ENCODE data around the gene MSGN1.
A peak's percentile ranks its signal among the peaks of the same experiment; 100 is the strongest.

GRCh38 chr2:17851731-17852585, 35.7 kb downstream of the MSGN1 start:
- no peak for TF ChIP-seq POLR2A (IDR thresholded peaks at IDR 0.05)
- TF ChIP-seq CTCF (IDR thresholded peaks at IDR 0.05), result peak; percentile 77 to 94 (median 89)

Data from body of pancreas (tissue), 4 donors.